T follicular helper cell (primary cell): Measurements from ENCODE around the gene MRPL1.

Experiments used
- DNase-seq: peaks from one replicate; pipeline ENCODE4 v3.0.0-alpha.2; 2020; ENCODE audit warnings: low read depth
- total RNA-seq, 2 experiments: gene quantifications; one replicate each; lab custom pipeline; 2026; lab: John Stamatoyannopoulos, UW

Gene MRPL1
- total RNA-seq: 20.9 to 73.8 reads per million in 2 experiments

- peak; percentile 83 for DNase-seq
Observed at GRCh38 chr4:77862478-77863216, at the start of gene MRPL1. Gene MRPL1 (plus strand): TSS chr4:77862830. CDS start chr4:77862849, 19 bp downstream.

GRCh38 chr4:77815636-77816035 lies 47.0 kb upstream of the MRPL1 start:
- DNase-seq: no peak

DNA sequence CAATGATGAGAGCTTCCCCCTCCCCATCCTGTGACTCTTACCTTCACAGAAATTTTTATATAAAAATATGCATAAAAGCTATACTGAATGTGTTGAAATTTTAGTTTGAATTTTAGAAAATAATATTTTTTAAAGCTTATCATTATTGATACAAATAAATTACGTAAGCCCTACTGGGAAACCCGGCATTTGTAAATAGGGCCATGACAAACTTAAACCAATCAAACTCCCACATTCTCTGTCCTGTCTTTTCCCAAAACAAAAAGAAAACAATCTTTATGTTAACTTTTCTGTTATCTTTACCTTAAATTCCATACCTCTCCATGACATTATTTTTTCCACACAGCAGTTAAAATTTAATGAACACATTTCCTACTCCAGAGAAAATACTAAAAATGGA lies 46.1 kb upstream of the MRPL1 start:
- DNase-seq: no peak

DNA sequence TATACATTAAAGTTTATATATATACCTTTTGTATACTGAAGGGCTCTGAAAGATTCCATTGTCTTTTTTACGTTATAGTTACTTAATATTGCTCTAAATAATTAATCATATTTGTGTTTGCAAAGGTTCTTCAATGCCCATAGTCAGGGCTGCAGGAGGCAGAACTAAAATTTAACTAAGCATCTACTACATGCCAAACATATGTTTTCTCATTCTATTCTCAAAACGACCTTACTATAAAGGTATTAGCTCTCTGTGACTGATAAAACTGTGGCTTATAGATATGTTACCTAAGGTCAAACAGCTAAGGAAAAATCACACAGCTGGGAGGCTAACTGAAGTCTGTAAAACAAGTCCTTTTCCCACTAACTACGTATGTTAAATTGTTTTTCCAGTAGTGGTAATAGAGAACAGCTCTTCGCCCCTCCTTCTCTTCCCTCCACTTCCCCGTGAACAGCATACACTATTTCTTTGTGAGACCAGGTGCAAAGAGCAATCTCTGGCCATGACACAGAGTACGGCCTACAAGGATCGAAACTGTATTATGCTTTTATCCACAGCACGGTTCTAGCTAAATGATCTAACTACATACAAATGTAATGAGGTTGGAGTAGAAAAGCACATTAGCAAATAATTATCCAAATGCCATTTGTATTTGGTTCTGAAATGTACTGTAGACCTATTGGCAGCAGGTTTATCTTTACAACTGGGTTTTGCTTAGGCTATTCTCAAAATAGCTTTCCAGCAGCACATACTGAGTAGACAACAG lies 45.1 kb upstream of the MRPL1 start:
- no peak for DNase-seq

- DNase-seq: peak; percentile 42
Observed at GRCh38 chr4:77818073-77818601, 44.5 kb upstream of the MRPL1 start.

DNA sequence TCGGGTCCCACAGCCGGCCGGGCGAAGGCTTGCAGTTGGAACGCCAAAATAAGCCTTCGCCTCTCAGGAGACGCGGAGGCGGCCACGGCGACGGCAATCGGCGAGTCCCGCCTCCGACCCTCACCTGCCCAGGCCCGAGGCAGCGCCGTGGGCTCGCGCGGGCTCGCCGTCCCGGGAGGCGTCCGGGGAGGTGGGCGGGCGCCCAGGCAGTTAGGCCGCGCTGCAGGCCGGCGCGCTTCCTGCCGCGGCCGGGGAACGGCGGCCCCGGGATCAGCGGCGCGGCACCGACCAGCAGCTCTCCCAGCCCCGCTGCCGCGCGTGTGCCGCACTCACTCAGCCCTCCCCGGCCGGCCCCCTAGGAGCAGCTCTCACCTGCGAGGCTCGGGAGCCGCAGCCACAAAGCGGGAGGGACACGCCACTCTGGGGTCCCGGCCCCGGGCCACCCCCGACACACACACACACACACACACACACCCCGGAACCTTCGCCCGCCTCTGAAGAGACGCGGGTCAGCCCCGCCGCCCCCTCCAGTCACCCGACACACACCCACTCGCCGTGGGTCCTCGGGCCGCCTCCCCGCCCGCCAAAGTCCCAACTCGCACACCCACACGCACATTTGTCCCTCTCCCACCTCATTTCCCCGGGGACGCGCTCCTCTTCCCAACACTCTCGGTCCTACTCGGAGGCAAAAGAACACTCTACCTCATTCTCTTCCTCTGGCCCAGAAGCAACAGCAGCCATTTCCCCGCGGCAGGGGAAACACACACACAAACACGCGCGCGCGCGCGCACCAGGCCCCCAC lies 43.8 kb upstream of the MRPL1 start, which contains the start of gene CNOT6L:
Gene CNOT6L, minus strand, starts transcription at position 767 of the 802 bp plus-strand sequence. Its CDS starts 60 bp downstream, at position 707.
- DNase-seq: peak; percentile 35

- DNase-seq: peak; percentile 80
Observed at GRCh38 chr4:77819404-77819842, 43.2 kb upstream of the MRPL1 start.

GRCh38 chr4:77819843-77820648 lies 42.6 kb upstream of the MRPL1 start:
- DNase-seq: peak; percentile 94

GRCh38 chr4:77820649-77821561 lies 41.7 kb upstream of the MRPL1 start:
- no peak for DNase-seq

- DNase-seq: peak; percentile 37
Observed at GRCh38 chr4:77821775-77822174, 40.9 kb upstream of the MRPL1 start.

GRCh38 chr4:77826275-77826674 lies 36.4 kb upstream of the MRPL1 start:
- no peak for DNase-seq

GRCh38 chr4:77827343-77827742 lies 35.3 kb upstream of the MRPL1 start:
- DNase-seq: no peak

DNA sequence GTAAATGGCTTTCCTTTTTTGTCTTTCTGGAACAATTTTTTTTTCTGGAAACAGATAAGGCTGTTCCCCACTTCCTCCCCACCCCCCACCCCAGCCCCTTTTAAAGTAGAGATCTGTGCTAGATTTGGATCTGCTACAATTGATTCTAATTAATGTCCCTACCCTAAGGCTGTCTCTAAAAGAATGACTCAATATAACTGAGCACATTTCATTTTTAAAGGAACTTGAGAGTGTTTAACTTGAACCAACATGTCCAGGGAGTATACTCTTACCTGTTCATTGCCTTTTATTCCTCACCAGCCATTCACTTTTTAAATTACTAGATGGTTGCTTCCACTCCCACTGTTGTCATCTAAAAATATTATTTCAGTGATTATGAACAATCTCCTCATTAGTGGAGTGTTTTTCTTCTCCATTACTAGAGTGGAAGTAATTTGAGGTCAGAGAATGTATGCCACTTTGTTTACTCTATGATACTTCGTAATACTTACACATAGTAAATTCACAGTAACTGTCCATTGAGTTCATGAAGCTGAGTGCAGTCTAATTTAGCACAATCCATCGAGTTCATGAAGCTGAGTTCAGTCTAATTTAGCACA lies 29.4 kb upstream of the MRPL1 start:
- DNase-seq: no peak

GRCh38 chr4:77834403-77834802 lies 28.2 kb upstream of the MRPL1 start:
- no peak for DNase-seq

DNA sequence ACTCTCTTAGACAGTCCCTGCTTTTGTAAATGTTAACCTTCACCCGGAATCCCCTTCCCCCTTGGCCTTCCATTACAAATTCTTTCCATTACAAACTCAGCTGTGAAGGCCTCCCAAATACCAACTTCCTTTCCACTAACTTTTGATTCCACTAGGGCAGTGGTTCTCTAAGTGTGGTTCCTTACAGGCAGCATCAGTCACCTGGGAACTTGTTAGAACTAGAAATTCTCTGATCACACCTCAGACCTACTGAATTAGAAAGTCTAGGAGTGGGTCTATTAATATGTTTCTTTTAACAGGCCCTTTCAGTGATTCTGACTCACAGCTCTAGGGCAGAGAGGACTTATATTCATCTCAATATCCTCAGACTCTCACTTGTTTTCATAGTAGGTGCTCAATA lies 19.0 kb upstream of the MRPL1 start:
- no peak for DNase-seq

GRCh38 chr4:77844363-77844762 lies 18.3 kb upstream of the MRPL1 start:
- no peak for DNase-seq

GRCh38 chr4:77845400-77845799 lies 17.2 kb upstream of the MRPL1 start:
- DNase-seq: no peak

GRCh38 chr4:77845929-77846328 lies 16.7 kb upstream of the MRPL1 start:
- no peak for DNase-seq

DNA sequence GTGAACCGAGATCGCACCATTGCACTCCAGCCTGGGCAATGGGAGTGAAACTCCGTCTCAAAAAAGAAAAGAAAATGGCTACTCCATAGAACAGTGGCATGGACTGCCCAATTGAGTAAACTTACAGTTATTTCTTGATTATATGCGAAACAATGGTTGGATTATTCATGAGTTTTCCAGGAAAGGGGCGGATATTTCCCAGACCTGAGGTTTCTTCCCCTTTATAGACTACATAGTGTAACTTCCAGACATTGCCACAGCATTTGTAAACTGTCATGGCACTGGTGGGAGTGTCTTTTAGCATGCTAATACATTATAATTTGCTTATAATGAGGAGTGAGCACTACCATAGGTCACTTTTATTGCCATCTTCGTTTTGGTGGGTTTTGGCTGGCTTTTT lies 14.1 kb upstream of the MRPL1 start:
- no peak for DNase-seq
